GM12872 (cell line): Measurements from ENCODE around the gene ZNF280C.

Source experiments
- TF ChIP-seq, protein P1 (sequence below): IDR thresholded peaks from 3 replicates; pipeline ENCODE4 v1.5.1; 2011; ENCODE audit warnings: low read depth, mild to moderate bottlenecking, low read length, moderate library complexity; ENCODE audit not compliant: insufficient read depth

The ZNF280C gene

DNA sequence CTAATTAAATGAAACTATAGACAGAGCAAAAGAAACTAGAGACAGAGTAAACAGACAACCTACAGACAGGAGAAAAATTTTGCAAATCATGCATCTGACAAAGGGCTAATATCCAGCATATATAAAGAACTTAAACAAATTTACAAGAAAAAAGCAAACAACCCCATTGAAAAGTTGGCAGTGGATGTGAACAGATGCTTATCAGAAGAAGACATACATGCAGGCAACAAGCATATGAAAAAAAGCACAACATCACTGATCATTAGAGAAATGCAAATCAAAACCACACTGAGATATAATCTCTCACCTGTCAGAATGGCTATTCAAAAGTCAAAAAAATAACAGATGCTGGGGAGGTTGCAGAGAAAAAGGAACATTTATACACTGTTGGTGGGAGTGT lies 14.8 kb downstream of the ZNF280C start:
- TF ChIP-seq, protein P1, sequence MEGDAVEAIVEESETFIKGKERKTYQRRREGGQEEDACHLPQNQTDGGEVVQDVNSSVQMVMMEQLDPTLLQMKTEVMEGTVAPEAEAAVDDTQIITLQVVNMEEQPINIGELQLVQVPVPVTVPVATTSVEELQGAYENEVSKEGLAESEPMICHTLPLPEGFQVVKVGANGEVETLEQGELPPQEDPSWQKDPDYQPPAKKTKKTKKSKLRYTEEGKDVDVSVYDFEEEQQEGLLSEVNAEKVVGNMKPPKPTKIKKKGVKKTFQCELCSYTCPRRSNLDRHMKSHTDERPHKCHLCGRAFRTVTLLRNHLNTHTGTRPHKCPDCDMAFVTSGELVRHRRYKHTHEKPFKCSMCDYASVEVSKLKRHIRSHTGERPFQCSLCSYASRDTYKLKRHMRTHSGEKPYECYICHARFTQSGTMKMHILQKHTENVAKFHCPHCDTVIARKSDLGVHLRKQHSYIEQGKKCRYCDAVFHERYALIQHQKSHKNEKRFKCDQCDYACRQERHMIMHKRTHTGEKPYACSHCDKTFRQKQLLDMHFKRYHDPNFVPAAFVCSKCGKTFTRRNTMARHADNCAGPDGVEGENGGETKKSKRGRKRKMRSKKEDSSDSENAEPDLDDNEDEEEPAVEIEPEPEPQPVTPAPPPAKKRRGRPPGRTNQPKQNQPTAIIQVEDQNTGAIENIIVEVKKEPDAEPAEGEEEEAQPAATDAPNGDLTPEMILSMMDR: no peak

DNA sequence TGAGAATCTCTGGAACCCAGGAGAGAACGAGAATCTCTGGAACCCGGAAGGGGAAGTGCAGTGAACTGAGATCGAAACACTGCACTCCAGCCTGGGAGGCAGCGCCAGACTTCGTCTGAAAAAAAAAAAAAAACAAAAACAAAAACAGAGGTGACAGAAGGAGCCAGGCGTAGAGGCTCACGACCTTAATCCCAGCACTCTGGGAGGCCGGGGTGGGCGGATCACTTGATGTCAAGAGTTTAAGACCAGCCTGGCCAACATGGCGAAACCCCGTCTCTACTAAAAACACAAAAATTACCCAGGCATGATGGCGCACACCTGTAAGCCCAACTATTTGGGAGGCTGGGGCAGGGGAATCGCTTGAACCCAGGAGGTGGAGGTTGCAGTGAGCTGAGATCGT lies 17.0 kb downstream of the ZNF280C start:
- TF ChIP-seq, protein P1: no peak

DNA sequence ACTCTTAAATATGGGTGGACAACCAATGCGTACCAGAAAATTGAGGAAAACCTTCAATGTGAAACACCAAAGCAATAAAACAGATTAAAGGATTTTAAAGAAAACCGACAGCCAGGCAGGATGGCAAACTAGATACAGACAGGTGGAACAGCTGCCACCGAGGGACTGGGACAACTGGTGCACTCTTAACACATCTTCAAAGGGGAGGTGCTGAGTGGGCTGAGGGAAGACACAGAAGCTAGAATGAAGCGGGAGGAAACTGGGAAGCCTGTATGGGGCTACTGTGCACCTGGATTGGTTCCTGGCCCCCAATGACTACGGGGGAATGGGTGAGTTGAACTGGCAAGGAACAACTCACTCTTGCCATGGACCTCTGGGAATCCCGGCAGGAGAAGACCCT lies 20.7 kb downstream of the ZNF280C start:
- TF ChIP-seq, protein P1: no peak

DNA sequence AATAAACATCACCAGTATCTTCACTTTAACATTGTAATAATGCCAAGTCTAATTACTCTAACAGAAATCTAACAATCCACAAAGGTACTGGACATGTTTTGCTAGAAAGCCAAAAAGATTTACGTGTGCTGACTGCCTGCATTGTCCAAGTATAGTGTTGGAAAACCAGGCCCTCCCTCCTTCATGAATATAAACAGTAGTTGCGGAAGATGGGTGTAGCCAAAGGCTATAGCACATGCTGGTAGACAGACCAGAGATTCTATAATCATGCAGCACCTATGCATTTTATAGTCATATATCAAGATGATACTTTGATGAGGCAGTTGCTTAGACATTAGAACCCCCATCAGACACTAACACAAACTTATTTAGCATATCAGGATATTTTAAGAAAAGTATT lies 22.6 kb downstream of the ZNF280C start:
- TF ChIP-seq, protein P1: no peak

DNA sequence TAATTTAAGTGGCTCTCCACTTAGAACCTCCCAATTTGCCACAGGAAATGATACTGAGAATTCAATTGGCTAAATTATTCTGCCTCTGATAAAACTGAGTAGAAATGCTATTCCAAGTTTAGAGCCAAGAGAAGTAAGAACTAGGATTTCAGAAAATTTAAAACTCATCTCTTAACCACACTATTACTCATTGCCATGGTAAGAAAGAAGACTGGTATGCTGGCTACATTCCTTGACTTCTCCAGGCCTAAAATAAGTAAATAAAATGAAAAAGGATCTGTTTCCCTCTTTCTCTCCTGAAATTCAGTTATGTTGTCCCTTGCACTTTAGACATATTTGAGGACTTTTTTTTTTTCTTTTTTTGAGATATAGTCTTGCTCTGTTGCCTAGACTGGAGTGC lies 23.3 kb downstream of the ZNF280C start:
- TF ChIP-seq, protein P1: no peak

DNA sequence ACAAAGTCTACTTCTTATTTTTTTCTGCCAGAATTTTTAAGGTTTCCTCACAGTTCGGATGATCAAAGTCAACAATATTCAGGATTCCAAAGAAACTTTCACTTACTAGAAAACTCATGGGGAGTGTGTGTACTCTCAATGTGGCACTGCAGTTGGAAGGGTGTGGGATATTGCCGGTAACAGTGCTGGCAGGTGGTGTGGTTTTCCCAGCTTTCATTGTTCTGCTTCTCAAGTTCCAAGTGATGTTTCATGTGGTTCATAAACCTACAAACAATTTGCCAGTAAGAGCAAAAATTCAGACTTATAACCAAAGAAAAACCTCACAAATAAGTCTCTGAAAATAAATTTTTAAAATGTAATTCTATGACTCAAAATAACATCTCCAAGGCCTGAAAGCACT lies 39.8 kb downstream of the ZNF280C start:
- TF ChIP-seq, protein P1: no peak

DNA sequence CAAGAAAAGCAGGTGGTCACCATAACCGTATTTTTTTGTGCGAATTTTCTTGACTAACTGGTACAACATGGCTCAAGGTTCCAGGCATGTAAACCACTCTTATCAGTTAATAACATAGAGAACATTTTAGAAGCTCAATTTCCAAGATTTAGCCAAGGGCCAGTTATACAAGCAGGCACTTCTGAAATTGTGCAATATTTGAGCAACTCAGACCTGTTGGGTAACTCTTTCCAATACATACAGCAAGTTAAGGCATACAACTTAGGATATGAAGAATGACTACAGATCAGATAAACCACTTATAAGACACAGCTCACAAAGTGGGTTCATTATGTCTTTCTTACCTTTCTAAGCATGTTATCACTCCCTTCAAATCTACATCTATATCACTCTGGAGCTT lies 43.9 kb downstream of the ZNF280C start:
- TF ChIP-seq, protein P1: no peak

DNA sequence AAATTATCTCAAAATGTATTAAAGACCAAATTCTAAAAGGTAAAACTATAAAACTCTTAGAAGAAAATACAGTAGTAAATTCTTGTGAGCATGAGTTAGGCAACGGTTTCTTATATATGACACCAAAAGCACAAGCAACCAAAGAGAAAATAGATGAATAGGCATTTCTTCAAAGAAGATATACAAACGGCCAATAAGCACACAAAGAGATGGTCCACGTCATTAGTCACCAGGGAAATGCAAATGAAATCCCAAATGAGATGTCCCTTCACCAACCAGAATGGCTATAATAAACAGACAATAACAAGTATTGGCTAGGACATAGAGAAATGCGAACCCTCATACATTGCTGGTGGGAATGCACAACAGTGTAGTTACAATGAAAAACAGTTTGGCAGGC lies 52.4 kb downstream of the ZNF280C start:
- TF ChIP-seq, protein P1: no peak
